ENCODE data around the gene KCNJ15. TPM values are rescaled to one million over a fixed set of nuclear protein-coding genes. Genes with fewer than 3 reads are reported as not detected.

KCNJ15 gene
- total RNA-seq, 1 donor from 2014 or later, result not detected

GRCh38 chr21:38284216-38284615, 27.4 kb downstream of the KCNJ15 start:
- Mint-ChIP-seq H3K27ac (ENCODE audit: unreplicated experiment) (no peak overlapping the region), H3K4me1 (ENCODE audit: low read depth, unreplicated experiment) (no peaks in the 10 kb centered on the region), H3K9me3 (ENCODE audit: unreplicated experiment) (no peaks in the 10 kb centered on the region), H3K36me3 (ENCODE audit: unreplicated experiment) (no peaks in the 10 kb centered on the region), H3K27me3 (ENCODE audit: unreplicated experiment) (no peaks in the 10 kb centered on the region), H3K4me3 (ENCODE audit: unreplicated experiment) (no peak overlapping the region)
- TF ChIP-seq CTCF (IDR thresholded peaks at IDR 0.05; ENCODE audit: partially characterized antibody, unreplicated experiment), result no peak
- DNase-seq, result no peak

GRCh38 chr21:38286739-38287471, 30.1 kb downstream of the KCNJ15 start:
- Mint-ChIP-seq H3K4me3 (ENCODE audit: unreplicated experiment) (no peak overlapping the region), H3K36me3 (ENCODE audit: unreplicated experiment) (no peaks in the 10 kb centered on the region), H3K4me1 (ENCODE audit: low read depth, unreplicated experiment) (no peaks in the 10 kb centered on the region), H3K9me3 (ENCODE audit: unreplicated experiment) (no peaks in the 10 kb centered on the region), H3K27me3 (ENCODE audit: unreplicated experiment) (peaks cover 2% of the 10 kb centered on the region), H3K27ac (ENCODE audit: unreplicated experiment) (no peak overlapping the region)
- TF ChIP-seq CTCF (IDR thresholded peaks at IDR 0.05; ENCODE audit: partially characterized antibody, unreplicated experiment), result no peak
- no peak for DNase-seq

GRCh38 chr21:38287476-38287875, 30.7 kb downstream of the KCNJ15 start:
- no peak for DNase-seq
- Mint-ChIP-seq H3K4me1 (ENCODE audit: low read depth, unreplicated experiment) (no peaks in the 10 kb centered on the region), H3K27me3 (ENCODE audit: unreplicated experiment) (peaks cover 2% of the 10 kb centered on the region), H3K9me3 (ENCODE audit: unreplicated experiment) (no peaks in the 10 kb centered on the region), H3K4me3 (ENCODE audit: unreplicated experiment) (no peak overlapping the region), H3K36me3 (ENCODE audit: unreplicated experiment) (no peaks in the 10 kb centered on the region), H3K27ac (ENCODE audit: unreplicated experiment) (no peak overlapping the region)
- TF ChIP-seq CTCF (IDR thresholded peaks at IDR 0.05; ENCODE audit: partially characterized antibody, unreplicated experiment), result no peak

- Mint-ChIP-seq H3K27ac (ENCODE audit: unreplicated experiment) (no peak overlapping the region), H3K4me1 (ENCODE audit: low read depth, unreplicated experiment) (no peaks in the 10 kb centered on the region), H3K4me3 (ENCODE audit: unreplicated experiment) (no peak overlapping the region), H3K9me3 (ENCODE audit: unreplicated experiment) (no peaks in the 10 kb centered on the region), H3K36me3 (ENCODE audit: unreplicated experiment) (no peaks in the 10 kb centered on the region), H3K27me3 (ENCODE audit: unreplicated experiment) (peaks cover 2% of the 10 kb centered on the region)
- no peak for DNase-seq
- no peak for TF ChIP-seq CTCF (IDR thresholded peaks at IDR 0.05; ENCODE audit: partially characterized antibody, unreplicated experiment)
These were observed 33.1 kb downstream of the KCNJ15 start for GRCh38 chr21:38289705-38290485.

GRCh38 chr21:38290809-38291208, 34.0 kb downstream of the KCNJ15 start:
- Mint-ChIP-seq H3K27me3 (ENCODE audit: unreplicated experiment) (peaks cover 2% of the 10 kb centered on the region), H3K36me3 (ENCODE audit: unreplicated experiment) (no peaks in the 10 kb centered on the region), H3K4me1 (ENCODE audit: low read depth, unreplicated experiment) (no peaks in the 10 kb centered on the region), H3K27ac (ENCODE audit: unreplicated experiment) (no peak overlapping the region), H3K9me3 (ENCODE audit: unreplicated experiment) (no peaks in the 10 kb centered on the region), H3K4me3 (ENCODE audit: unreplicated experiment) (no peak overlapping the region)
- no peak for TF ChIP-seq CTCF (IDR thresholded peaks at IDR 0.05; ENCODE audit: partially characterized antibody, unreplicated experiment)
- DNase-seq, result no peak
